NCI-H524 (cell line): Measurements from ENCODE around the gene HSD3B1.
"Not testable (repeated sequence)": the region's sequence is repeated elsewhere in the genome, so short reads cannot be mapped to it uniquely, and the experiment has no call there.

Experiments used
- DNase-seq, 2 experiments: peaks; one replicate each; lab custom pipeline; 2025; lab: John Stamatoyannopoulos, UW

The HSD3B1 gene

DNA sequence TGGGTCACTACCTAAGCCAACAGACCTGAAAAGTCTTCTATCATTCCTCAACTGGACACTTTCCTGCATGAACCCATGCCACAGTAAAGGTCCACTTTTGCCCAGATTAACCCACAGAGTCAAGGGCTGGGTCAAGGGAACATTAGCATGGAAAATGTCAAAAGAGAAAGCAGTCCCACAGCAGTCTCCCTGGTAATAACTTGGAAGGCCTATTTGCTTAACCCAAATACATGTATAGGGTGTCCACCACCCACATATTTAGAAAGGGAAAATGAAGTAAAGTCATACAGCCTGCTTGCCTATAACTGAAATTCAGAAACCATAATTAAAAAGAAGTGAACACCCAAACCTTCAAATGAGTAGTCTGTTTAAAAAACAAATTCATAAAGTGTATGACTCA is 16.1 kb upstream of the HSD3B1 start:
- DNase-seq: no peak

DNA sequence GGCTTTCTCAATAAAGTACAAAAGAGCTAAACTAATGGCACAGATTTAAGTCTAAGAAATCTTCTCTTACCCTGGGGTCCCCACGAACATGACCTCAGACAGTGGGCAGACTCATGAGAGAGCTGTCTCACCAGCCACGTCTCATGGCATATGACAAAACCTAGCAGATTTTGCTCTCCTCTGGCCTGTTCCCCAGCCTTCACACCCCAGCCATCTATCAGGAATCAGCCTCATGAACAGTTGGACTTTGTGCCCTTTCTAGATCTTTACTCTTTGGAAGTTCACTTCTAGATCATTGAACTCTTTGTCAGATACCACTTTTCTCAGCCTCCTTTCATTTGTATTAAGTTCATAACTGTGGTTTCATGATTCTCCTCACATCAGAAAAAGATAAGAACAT is 14.2 kb upstream of the HSD3B1 start:
- DNase-seq: no peak

DNA sequence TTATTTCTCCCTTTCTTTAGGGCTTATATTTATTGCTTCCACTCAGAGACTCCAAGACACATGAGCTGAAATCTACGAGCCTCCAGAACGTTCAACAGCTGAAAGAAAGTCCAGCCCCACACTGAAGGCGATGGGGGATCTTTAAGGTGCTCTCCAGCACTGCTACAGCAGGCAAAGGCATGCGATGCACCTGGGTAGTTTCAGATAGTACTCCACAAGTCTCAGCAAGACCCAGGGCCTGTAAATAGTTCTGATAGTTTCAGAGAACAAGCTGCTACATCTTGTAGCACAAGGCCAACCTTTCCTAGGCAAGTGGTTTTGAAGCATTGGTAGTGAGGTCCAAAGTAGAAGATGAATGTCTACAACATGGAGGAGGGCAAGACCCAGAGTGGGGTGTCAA is 2.2 kb upstream of the HSD3B1 start:
- DNase-seq: no peak

DNA sequence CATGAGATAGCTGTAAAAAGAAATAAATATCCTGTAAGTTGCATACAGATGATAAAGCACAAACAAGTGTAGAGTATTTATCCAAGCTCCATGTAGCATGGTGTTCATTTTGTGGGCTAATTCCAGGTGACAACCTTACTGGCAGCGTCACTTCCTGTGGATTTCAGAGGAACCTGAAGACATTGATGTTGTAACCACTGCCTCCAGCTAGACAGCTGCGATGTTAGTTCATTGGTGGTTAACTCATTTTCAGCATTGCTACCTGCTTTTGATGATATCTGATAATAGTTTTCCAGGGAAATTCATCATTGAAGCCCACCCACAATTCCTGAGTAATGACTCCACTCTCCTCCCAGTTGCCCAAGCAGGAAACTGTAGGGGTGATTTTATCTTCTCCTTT is 3.0 kb downstream of the HSD3B1 start:
- DNase-seq: no peak

DNA sequence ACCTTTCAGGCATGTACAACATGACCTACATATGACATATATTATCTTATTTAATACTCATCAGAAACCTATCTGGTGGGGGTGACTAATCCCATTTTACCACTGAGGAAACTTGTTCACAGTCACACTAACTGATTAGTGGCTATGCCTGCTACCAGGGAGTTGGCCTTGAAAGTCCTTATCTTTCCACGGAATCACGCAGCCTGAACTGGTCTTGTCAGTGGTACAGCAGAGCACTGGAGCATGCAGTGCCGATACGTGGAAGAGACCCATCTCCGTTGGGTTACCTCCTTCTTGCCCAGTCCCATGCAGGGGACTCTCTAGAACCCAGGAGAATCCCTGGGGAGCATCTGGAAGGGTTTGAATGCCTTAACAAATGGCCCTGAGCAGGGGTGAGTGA is 8.2 kb downstream of the HSD3B1 start:
- no peak for DNase-seq

DNA sequence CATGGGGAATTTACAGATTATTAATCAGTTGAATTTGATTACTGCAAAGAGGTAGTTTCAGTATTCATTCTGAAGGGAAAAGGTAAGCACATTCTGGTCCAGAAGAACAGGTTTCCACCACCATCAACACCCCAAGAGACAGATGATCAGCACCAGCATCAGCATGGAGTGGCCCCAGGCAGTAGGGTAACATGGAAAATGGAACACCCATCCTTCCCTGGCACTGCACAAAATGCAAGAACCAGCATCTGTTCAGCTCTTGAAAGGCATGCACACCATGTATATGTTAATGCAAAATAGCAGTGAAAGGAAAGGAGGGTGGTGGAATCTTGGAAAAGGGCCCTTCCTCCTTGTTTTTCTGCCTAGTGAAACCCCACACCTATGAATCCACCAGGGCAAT is 9.2 kb downstream of the HSD3B1 start:
- DNase-seq: no peak

DNA sequence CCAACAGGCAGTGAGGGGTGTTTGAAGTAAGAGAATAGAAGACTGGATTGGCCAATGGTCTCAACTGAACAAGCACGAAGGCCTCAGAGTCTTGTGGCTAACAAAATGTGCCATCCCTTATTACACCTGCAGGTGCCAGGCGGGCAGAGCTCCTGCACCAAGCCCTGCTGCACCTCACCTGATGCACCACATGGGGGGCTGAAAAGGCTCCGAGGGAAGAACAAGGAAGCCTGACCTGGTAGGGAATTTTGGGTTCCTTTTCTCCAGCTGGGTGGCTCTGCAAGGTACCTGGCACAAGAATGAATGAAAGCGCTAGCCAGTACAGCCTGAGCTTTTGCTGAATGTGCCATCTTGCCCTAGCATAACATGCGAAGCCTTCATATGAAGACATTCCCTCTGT is 9.7 kb downstream of the HSD3B1 start:
- DNase-seq: no peak

DNA sequence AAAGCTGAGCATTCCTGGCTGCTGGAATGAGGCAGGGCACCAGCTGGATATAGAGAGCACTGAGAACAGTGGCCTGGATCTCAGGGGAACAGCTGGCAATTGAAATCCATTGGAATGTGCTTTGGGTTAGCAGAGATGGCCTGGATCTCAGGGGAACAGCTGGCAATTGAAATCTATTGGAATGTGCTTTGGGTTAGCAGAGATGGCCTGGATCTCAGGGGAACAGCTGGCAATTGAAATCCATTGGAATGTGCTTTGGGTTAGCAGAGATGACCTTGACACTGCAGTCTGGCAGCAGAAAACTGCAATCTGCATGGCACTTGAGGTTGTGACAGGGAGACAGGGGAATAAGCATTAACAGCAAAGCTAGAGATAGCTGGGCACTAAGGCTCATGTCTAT is 10.7 kb downstream of the HSD3B1 start:
- not testable (repeated sequence) for DNase-seq

DNA sequence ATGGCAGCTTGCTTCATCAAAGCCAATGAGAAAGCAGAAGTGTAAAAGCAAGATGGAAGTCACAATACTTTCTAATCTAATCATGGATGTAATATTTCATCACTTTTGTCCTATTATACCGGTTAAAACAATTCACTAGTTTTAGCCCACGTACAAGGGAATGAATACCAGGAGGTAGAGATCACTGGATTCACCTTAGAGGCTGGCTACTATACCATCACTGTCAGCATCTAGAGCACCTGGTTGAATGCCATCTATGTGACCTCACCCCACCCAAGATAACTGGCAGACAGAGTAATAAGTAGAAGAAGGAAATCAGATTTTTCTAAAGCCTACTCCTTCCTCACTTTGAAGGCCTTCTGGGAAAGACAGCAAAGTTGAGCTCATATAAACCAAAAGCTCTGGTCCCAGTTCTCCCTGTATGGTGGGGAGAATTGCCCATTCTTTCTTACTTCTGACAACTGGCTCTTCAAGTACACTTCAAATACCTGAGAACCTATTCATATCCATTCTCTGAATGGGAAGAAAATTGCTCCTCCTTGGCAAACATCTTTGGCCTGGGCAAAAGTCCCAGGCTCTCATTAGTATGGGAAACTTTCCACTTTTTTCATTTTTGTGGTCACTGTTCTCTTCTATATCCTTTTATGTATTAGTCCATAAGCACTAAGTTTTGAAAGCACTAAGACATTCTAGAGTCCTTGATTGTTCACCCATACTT is 24.8 kb downstream of the HSD3B1 start:
- no peak for DNase-seq

DNA sequence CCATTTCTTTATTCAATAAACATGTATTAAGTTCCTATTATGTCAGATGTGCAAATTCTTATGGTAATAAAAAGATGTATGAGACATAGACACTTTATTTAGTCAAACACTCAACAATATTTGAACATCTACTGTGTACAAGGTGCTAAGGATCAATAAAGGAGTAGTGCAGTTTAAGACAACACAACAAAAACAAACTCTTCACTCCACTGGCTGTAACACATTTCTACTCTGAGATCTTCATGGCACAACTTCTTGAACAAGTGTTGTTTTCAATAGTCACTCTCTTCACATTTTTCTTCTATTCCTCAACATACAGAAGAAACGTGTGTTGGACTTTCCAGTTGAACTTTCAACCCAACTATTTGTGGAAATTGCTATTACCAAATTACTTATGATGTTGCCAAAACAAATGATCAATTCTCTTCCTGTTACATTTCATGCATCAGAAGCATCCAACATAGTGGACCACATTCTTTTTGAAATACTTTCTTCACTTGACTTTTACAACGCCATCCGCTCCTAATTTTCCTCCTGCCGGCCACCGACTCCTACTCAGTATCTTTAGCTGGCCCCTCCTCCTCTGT is 25.4 kb downstream of the HSD3B1 start:
- DNase-seq: no peak

DNA sequence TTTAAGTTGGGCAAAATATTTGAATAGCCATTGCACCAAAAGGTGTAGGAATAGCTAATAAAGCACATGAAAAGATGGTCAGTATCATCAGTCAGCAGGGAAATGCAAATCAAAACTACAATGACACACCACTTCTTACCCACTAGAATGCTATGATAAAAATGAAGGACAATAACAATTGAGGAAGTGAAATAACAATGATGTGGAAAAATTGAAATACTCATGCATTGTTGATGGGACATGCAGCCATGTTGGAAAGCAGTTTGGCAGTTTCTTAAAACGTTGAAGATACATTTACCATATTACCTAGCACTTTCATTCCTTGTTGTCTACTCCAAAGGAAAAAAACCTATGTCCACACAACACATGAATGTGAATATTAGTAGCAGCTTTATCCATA is 28.4 kb downstream of the HSD3B1 start:
- DNase-seq: no peak

DNA sequence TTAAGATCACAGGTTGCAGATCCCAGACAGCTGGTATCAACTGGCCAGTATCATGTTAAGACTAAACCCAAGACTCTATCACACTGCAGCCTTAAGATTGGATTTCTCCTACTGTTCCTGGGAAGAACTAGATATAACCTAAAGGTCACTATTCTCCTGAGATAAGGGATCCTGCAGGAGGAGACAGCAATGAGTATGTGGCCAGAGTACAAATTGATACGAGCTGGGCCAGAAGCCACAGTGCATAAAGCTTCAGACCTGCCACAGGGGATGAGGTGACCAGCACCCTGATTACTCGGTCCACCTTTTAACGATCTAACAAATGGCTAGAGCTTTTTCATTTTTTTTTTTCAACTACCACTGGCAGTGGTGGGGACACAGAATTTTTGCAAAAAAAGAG is 31.0 kb downstream of the HSD3B1 start:
- no peak for DNase-seq

DNA sequence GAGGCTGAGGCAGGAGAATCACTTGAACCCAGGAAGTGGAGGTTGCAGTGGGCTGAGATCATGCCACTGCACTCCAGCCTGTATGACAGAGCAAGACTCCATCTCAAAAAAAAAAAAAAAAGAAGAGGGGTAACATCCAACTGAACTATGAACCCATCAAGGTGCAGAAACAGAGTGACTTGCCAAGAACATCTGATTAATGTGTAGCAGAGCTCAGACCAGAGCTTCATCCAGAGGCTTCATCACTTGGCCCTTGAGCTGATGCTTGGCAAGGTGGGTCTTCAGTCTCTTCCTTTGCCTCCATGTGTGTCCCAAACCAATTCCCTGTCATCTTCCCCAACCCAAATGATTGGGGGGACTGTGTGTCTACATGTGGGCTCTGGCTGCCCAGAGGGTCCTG is 32.6 kb downstream of the HSD3B1 start:
- no peak for DNase-seq

DNA sequence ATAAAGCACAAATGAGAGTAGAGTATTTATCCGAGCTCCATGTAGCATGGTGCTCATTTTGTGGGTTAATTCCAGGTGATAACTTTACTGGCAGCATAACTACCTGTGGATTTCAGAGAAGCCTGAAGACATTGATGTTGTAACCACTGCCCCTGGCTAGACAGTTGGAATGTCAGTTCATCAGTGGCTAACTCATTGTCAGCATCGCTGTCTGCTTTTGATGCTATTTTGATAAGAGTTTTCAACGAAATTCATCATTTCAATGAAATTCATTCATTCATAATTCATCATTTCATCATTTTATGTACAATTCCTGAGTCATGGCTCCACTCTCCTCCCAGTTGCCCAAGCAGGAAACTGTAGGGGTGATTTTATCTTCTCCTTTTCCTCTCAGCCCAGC is 34.4 kb downstream of the HSD3B1 start:
- DNase-seq: no peak

DNA sequence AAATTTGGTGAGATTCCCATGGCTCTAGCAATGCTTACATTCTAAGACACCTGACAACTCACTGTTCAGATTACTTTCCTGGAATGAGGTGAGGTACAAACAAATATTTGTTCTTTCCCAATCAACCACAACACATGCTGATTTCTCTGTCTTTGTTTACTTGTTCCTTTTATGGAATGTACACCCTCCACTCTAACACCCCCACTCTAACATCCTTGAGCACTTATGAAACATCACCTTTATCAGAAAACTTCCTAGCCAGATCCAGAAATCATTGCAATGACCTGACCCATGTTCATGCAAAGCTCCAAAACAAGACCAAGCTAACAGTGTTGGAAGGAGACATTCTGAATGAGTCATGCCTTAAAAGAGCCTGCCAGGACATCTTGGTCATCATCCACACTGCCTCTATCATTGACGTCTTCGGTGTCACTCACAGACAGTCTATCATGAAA is 35.5 kb downstream of the HSD3B1 start:
- DNase-seq: no peak

DNA sequence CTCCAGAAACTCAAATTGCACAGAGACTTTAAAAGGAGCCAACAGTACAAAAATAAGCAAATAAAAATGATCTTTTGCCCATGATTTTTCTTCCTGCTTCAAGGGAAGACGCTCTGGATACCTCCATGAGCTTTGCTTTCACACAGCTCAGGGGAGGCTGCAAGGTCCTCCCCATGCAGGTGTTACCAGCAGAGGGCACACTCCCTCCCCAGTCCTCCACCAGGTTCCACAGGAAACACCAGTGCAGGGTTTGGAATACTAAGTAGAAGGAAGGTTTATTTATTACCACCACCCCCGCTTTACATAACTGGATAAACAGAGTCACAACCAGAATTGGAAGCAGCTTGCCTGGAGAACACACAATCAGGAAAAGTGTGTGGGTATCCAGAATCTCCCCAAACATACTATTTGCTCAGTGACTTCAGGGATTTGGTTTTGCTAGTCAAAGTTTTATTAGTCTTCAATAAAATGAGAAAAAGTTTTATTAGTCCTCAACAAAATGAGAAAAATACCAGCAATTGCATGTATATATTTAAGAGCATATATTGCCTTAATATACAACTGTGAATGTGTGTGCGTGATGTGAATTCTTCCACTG is 37.3 kb downstream of the HSD3B1 start:
- no peak for DNase-seq

DNA sequence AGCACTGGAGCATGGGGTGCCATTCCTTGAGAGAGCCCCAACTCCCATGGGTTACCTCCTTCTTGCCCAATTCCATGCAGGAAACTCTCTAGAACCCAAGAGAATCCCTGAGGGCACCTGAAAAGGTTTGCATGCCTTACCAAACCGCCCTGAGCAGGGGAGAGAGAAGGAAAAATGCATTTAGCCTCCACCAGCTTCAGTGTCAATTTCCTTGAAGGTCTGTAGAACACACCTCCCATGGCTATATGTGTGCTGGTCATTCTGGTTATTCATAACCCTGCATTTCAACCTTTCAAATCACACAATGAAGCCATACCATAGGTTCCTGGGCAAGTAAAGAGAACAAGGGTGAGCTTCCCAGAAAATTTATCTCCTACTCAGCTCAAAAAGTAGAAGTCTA is 39.6 kb downstream of the HSD3B1 start:
- no peak for DNase-seq

DNA sequence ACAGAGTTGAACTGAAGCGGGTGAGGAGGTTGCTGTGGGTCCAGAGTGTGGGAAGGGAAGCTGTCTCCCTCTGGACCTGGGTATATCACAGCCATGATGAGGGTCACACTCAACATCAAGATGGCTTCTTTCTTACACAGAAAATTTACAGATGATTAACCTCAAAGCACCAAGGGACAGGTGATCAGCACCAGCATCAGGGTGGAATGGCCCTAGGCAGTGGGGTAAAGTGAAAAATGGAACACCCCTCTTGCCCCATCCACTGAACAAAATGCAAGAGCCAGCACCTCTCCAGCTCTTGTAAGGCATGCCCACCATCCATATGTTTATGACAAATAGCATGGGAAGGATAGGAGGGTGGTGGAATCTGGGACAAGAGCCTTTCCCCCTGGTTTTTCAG is 40.3 kb downstream of the HSD3B1 start:
- DNase-seq: no peak

DNA sequence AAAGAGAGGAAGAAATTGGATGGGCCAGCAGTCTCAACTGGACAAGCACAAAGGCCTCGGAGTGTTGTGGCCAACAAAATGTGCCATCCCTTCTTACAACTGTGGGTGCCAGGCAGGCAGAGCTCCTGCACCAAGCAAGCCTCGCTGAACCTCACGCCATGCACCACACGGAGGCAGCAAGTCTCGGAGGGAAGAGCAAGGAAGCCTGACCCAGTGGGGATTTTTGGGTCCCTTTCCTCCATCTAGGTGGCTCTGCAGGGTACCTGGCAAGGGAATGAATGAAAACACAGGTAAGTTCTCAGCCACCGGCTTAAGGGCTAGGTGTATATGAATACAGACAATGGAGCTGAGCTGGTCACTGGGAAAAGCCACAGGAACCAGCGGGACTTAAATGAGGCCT is 40.8 kb downstream of the HSD3B1 start:
- no peak for DNase-seq

DNA sequence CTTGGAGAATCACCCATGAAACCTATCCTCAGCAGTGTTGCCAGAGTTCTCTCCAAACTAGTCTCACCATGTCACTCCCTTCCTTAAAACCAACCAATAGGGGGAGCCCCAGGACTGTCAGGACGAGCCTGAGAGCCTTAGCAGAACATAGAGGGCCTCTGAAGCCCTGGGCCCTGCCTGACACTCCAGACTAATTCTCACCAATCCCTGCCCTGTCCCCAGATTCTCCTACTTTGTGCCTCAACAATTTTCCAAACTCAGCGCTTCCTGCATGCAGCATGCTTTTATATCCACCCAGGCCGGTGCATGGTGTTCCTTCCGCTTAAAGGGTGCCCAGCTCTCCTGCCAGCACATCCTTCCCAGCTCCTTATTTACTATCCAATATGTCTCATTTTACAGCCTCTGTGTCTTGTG is 42.7 kb downstream of the HSD3B1 start:
- DNase-seq: peak; percentile 2 to 48

DNA sequence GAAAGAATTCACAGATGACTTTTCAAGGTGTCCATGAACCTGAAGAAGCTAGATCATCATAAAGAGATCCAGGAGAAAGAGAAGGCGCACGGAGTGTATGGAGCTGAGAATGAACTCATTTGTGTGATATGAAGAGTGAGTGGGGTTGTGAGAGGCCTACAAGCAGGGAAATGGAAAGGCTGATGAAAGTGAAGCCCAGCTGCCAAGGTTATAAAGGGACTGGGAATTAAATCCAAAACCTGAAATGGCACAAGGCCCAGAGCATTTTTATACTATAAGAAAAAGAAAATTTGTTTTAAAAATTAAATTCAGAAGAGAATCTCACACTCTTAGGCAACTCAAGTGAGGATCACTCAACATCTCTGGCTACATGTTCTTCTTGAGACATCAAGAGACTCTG is 43.4 kb downstream of the HSD3B1 start:
- no peak for DNase-seq

DNA sequence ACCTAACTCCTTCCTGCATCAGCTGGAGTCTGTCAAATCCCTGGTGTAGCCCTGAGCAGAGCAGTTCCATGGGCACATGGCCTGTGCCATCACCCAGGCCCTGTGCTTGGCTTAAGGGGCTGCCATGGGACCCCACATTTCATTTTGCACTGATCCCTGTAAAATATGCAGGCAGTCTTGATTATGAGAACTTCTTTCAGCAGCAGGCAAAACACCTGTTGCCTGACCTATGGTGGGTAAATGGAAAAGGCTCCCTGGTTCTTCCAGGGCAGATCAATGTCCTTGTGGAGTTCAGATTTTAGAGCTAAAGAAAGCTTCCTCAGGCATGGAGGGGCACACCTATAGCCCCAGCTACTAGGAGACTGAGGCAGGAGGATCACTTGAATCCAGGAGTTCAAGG is 44.2 kb downstream of the HSD3B1 start:
- DNase-seq: no peak

DNA sequence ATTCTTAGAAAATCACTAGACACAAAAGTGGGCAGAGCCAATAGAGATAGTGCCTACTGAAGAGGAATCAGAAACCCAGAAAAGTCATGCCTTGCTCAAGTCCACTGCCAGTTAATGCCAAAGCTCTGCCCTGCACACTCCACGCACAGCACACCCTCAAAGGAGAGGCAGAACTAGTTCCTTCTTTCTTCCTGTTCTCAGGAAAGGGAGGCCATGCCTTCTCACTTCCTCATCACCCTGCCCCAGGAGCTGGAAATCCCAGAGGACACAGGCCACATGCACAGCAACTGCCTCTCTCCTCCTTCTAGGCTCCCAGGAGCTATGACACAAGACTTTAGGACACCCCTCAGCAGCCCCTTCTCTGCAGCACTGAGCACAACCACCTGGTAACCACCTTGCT is 45.6 kb downstream of the HSD3B1 start:
- not testable (repeated sequence) for DNase-seq
